ENCODE results near the gene FAM120A. TPM values are rescaled to one million over a fixed set of nuclear protein-coding genes. Genes with fewer than 3 reads are reported as not detected.

The FAM120A gene
- total and polyA plus RNA-seq, 9 of the 15 experiments (the other 6 are each of a cell fraction or from before 2014, with no cell fraction given): 8.7 to 71.0 (median 42.2) TPM

DNA sequence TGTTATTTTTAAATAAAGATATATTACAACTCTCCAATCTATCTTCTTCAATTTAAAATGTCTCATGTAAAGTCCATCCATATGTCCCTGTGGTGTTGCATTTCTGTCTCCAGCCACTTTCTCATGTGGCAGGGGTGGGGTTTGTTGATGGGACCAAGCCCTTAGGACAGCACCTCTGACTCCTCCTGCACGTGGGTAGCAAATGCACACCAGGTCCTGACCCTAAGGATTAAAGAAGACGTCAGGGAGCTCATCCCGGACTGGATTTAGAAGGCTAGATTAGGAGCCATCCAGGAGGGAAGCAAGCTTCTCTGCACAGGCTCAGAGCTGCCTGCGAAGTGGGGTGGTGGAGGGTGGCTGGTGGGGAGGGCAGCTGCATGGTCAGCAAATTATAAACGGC is 40.8 kb downstream of the FAM120A start:
- H3K36me3 ChIP-seq (ENCODE audit: control insufficient read depth, insufficient read depth, low read length): peaks cover 94% of the 10 kb centered on the region
- TF ChIP-seq ZNF197 (CRISPR knock-in tag; IDR thresholded peaks at IDR 0.05; ENCODE audit: low read depth): no peak
- no peak for TF ChIP-seq NFIC (IDR thresholded peaks at IDR 0.05)
- no peak for TF ChIP-seq HDAC3 (IDR thresholded peaks at IDR 0.05; ENCODE audit: borderline replicate concordance, partially characterized antibody)
- TF ChIP-seq ZNF408 (CRISPR knock-in tag; IDR thresholded peaks at IDR 0.05; ENCODE audit: low read depth): no peak
- intact Hi-C loops (cut with micrococcal nuclease): no loop called here

DNA sequence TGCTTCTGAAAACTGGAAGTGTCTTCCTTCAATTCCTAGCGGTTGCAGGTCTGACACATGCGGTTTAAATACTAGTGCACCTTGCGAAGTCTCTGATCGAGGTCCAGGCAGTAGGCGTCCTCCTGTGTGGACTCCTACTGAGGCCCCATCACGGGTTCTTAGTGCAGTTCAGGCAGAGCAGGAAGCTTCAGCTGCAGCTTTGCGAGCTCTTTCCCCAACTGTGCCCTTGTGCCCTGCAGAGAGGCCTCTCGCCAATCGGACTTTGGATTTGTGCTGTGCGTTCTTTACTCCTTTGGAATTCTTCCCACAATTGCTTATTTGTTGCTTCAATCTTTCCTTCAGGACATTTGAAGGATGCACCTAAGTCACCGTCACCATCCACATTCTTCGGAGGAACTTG is 42.5 kb downstream of the FAM120A start:
- CTCF ChIA-PET (ENCODE audit: low intra/inter-chr PET ratio): no interaction called here
- POLR2A ChIA-PET: interaction anchor here (1.0 kb wide), 1 partner anchor 12 kb away, joined by 3 read pairs; no protein-coding TSS in a partner anchor
- ATAC-seq (no peak), FAIRE-seq (no peak), DNase-seq (ENCODE audit: extremely low read depth in 1 of 4, low spot score in 3 of 4) (no peak)
- Histone ChIP-seq H3K27ac (ENCODE audit: extremely low read depth, low read depth, low read length) (no peak overlapping the region), H3K27me3 (ENCODE audit: control insufficient read depth in 2 of 2, insufficient read depth in 2 of 2, low read length in 2 of 2) (no peaks in the 10 kb centered on the region), H2AFZ (ENCODE audit: low read depth, low read length) (no peak overlapping the region), H3K4me3 (no peak overlapping the region), H3K79me2 (ENCODE audit: control insufficient read depth, insufficient read depth, low read length) (peaks cover 43% of the 10 kb centered on the region), H3K4me1 (replicated peaks in 1 of 2; ENCODE audit: control insufficient read depth in 2 of 2, insufficient read depth in 2 of 2, low read length in 2 of 2) (no peaks in the 10 kb centered on the region), H3K4me2 (ENCODE audit: insufficient read depth, low read length) (no peak overlapping the region), H3K9me3 (replicated peaks; ENCODE audit: control insufficient read depth, insufficient read depth, low read depth, low read length) (no peaks in the 10 kb centered on the region), H3K36me3 (ENCODE audit: control insufficient read depth, insufficient read depth, low read length) (peaks cover 94% of the 10 kb centered on the region), H4K20me1 (replicated peaks; ENCODE audit: control insufficient read depth, insufficient read depth, low read length) (peaks cover 7% of the 10 kb centered on the region; the same call in 1 of the 2 replicates), H3K9me1 (ENCODE audit: control insufficient read depth, insufficient read depth, low read length) (peaks cover 8% of the 10 kb centered on the region), H3K9ac (ENCODE audit: insufficient read depth in 1 of 2, low read depth in 2 of 2, low read length in 2 of 2) (no peak overlapping the region)
- in situ Hi-C loops (cut with MboI) (no loop called here), intact Hi-C loops (cut with micrococcal nuclease) (no loop called here)
- BruUV-seq (replicated peaks): no TSS peak
- WGBS (ENCODE audit: insufficient coverage, low coverage, missing lambda C conversion rate): 92% methylated on average over 9 of the region's 12 CpGs
- TF ChIP-seq ZNF764 (CRISPR knock-in tag; IDR thresholded peaks at IDR 0.05; ENCODE audit: low read depth): no peak
- no peak for TF ChIP-seq ZSCAN29 (IDR thresholded peaks at IDR 0.05)
- TF ChIP-seq SMARCE1 (IDR thresholded peaks at IDR 0.05): no peak
- TF ChIP-seq, protein P1, sequence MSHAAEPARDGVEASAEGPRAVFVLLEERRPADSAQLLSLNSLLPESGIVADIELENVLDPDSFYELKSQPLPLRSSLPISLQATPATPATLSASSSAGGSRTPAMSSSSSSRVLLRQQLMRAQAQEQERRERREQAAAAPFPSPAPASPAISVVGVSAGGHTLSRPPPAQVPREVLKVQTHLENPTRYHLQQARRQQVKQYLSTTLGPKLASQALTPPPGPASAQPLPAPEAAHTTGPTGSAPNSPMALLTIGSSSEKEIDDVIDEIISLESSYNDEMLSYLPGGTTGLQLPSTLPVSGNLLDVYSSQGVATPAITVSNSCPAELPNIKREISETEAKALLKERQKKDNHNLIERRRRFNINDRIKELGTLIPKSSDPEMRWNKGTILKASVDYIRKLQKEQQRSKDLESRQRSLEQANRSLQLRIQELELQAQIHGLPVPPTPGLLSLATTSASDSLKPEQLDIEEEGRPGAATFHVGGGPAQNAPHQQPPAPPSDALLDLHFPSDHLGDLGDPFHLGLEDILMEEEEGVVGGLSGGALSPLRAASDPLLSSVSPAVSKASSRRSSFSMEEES (CRISPR knock-in tag; IDR thresholded peaks at IDR 0.05): no peak
- no peak for TF ChIP-seq ZBTB7A (IDR thresholded peaks at IDR 0.05; ENCODE audit: borderline replicate concordance, control insufficient read depth, low read depth, low read length)
- no peak for TF ChIP-seq RBM17 (IDR thresholded peaks at IDR 0.05; ENCODE audit: borderline replicate concordance, low read depth, low read length)
- no peak for TF ChIP-seq ZNF41 (CRISPR knock-in tag; conservative IDR thresholded peaks at IDR 0.05)
- no peak for TF ChIP-seq CHD2 (IDR thresholded peaks at IDR 0.05; ENCODE audit: low read depth, low read length)

More for the DNA sequence above, 40.8 kb downstream of the FAM120A start:
- ChIA-PET POLR2A (interaction anchor here (0.6 kb wide), 1 partner anchor 24 kb away, joined by 3 read pairs; no protein-coding TSS in a partner anchor), CTCF (ENCODE audit: low intra/inter-chr PET ratio) (interaction anchor here (0.6 kb wide), 1 partner anchor 179 kb away, joined by 4 read pairs; no protein-coding TSS in a partner anchor)
- FAIRE-seq (no peak), ATAC-seq (no peak), DNase-seq (ENCODE audit: extremely low read depth in 1 of 4, low spot score in 3 of 4) (no peak)
- no TSS peak for BruUV-seq (replicated peaks)
- H3K27ac ChIP-seq (ENCODE audit: extremely low read depth, low read depth, low read length): no peak overlapping the region
- H4K20me1 ChIP-seq (replicated peaks; ENCODE audit: control insufficient read depth, insufficient read depth, low read length): peaks cover 7% of the 10 kb centered on the region; the same call in 1 of the 2 replicates
- in situ Hi-C loops (cut with MboI): no loop called here
- WGBS (ENCODE audit: insufficient coverage, low coverage, missing lambda C conversion rate): 62% methylated on average over 5 of the region's 5 CpGs
- H3K79me2 ChIP-seq (ENCODE audit: control insufficient read depth, insufficient read depth, low read length): peaks cover 58% of the 10 kb centered on the region
- H2AFZ ChIP-seq (ENCODE audit: low read depth, low read length): no peak overlapping the region
- H3K4me2 ChIP-seq (ENCODE audit: insufficient read depth, low read length): no peak overlapping the region
- H3K9ac ChIP-seq (ENCODE audit: insufficient read depth in 1 of 2, low read depth in 2 of 2, low read length in 2 of 2): no peak overlapping the region
- no peaks in the 10 kb centered on the region for H3K27me3 ChIP-seq (ENCODE audit: control insufficient read depth in 2 of 2, insufficient read depth in 2 of 2, low read length in 2 of 2)
- no peaks in the 10 kb centered on the region for H3K9me3 ChIP-seq (replicated peaks; ENCODE audit: control insufficient read depth, insufficient read depth, low read depth, low read length)
- H3K9me1 ChIP-seq (ENCODE audit: control insufficient read depth, insufficient read depth, low read length): peaks cover 8% of the 10 kb centered on the region
- no peak overlapping the region for H3K4me3 ChIP-seq
- H3K4me1 ChIP-seq (replicated peaks in 1 of 2; ENCODE audit: control insufficient read depth in 2 of 2, insufficient read depth in 2 of 2, low read length in 2 of 2): no peaks in the 10 kb centered on the region
